ENCODE measurements around the gene TAB2.

DNA sequence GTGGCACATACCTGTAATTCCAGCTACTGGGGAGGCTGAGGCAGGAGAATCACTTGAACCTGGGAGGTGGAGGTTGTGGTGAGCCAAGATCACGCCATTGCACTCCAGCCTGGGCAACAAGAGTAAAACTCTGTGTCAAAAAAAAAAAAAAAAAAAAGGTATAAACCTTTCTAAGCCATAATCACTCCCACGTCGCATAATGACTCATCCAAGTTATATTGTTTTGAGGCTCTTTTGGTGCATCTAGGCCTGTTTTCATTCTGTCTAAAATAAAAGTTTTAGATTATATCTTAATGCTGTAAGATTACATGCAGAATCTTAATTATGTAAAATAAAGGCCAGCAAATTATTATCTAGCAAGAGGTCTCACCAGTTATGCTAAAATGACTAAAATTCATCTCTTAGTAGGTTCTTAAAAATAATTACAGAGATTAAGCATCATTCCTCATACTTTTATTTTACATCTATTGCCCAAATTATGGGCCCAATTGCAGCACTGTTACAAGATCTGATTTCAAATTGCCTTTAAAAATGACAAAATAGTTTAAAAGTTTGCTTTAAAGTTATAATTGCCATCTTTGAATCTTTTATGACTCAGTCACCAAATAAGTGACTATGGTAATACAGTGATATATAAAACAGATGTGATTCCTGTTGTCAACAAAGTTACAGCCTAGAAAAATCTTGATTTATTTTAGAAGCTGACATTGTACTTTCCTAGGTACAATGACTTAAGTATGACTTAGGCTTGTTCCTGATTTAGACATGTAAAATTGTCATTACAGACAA lies 72.2 kb downstream of the TAB2 start:
- TF ChIP-seq CTCF (IDR thresholded peaks at IDR 0.05) (no peak), POLR2A (IDR thresholded peaks at IDR 0.05) (no peak)
